Mucosa of descending colon (tissue), 3 donors: Measurements from ENCODE around the gene SLC30A7. TPM values are rescaled to one million over a fixed set of nuclear protein-coding genes. Genes with fewer than 3 reads are reported as not detected.

Source experiments
- ATAC-seq: fragments of 200-7000 bp; cut with Tn5 transposase; one replicate; pipeline ENCODE4 v1.9.1; 2020; ENCODE audit warnings: mild to moderate bottlenecking, moderate library complexity
- DNase-seq, 3 donors: peaks; one replicate each; pipeline ENCODE4 v3.0.0-alpha.2; 2020
- H3K36me3 ChIP-seq: fragments of 200-600 bp; one replicate; pipeline ENCODE4 v1.8.0; 2021; ENCODE audit warnings: low read depth, mild to moderate bottlenecking
- H3K4me1 ChIP-seq: fragments of 200-600 bp; one replicate; pipeline ENCODE4 v1.8.0; 2021; ENCODE audit warnings: low read depth, mild to moderate bottlenecking
- H3K4me3 ChIP-seq: fragments of 200-600 bp; one replicate; pipeline ENCODE4 v1.8.0; 2021; ENCODE audit warnings: mild to moderate bottlenecking
- H3K9me3 ChIP-seq: fragments of 200-600 bp; one replicate; pipeline ENCODE4 v1.8.0; 2021; ENCODE audit warnings: mild to moderate bottlenecking
- intact Hi-C, 2 donors: fragments of 100-400 bp; cut with DNase I in 1 of 2; cut with micrococcal nuclease in 1 of 2; formaldehyde crosslinking; loops; one replicate each; pipeline versions ENCODE4 v1.11.0 to v1.11.1; 2022; cut with DNase I, micrococcal nuclease
- total RNA-seq, 3 donors: library from RNA; stranded (reverse); fragmentation: NEBNext Ultra II Directional in 2 of 3; extraction: Animal tissue kit (Norgen Biotek cat#: 25700) in 2 of 3; gene quantifications; one replicate each; pipeline versions ENCODE4 v1.2.1 to v1.2.4, GENCODE V29; 2021 to 2023
- TF ChIP-seq, protein P1 (sequence below): fragments of 200-600 bp; IDR thresholded peaks from one replicate; pipeline ENCODE4 v1.8.0; 2022; ENCODE audit warnings: antibody characterized with exemption, mild to moderate bottlenecking
- donor health status: DM: no; HTN: no; CAD: no; lungs with moderate emphysema.
- donor health status: DM: no; HTN: no; CAD: no.
- donor health status: DM: no; HTN: yes; CAD: no.

The SLC30A7 gene
- total RNA-seq, 3 donors from 2014 or later, result 27.3 to 37.0 (median 35.7) TPM

DNA sequence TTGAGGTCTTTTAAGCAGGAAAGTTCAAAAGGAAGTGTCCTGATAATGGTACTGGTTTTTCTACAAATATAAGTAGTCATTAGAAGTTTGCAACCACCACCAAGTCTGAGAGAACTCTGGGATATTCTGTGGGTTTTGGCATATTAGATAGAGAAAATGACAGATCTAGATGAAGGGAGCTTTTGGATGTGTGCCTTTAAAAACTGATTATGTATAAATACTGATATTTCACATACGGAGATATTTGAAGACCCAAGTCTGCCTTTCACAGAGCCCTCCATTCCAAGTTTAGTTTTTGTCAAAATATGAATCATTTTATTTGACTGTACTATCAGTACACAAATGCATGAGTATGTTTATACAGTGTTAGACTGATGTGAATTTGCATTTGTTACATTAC lies 81.0 kb downstream of the SLC30A7 start:
- intact Hi-C loops, result no loop called here
- no peak for ATAC-seq
- TF ChIP-seq, protein P1, sequence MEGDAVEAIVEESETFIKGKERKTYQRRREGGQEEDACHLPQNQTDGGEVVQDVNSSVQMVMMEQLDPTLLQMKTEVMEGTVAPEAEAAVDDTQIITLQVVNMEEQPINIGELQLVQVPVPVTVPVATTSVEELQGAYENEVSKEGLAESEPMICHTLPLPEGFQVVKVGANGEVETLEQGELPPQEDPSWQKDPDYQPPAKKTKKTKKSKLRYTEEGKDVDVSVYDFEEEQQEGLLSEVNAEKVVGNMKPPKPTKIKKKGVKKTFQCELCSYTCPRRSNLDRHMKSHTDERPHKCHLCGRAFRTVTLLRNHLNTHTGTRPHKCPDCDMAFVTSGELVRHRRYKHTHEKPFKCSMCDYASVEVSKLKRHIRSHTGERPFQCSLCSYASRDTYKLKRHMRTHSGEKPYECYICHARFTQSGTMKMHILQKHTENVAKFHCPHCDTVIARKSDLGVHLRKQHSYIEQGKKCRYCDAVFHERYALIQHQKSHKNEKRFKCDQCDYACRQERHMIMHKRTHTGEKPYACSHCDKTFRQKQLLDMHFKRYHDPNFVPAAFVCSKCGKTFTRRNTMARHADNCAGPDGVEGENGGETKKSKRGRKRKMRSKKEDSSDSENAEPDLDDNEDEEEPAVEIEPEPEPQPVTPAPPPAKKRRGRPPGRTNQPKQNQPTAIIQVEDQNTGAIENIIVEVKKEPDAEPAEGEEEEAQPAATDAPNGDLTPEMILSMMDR, result no peak

GRCh38 chr1:100979631-100980030 lies 83.7 kb downstream of the SLC30A7 start:
- no peak for ATAC-seq
- no peaks in the 10 kb centered on the region for H3K36me3 ChIP-seq
- TF ChIP-seq, protein P1, result no peak
- no peak for DNase-seq
- intact Hi-C loops, result no loop called here
- no peaks in the 10 kb centered on the region for H3K4me1 ChIP-seq
- H3K9me3 ChIP-seq, result no peaks in the 10 kb centered on the region
- no peak overlapping the region for H3K4me3 ChIP-seq

More for the DNA sequence above, 81.0 kb downstream of the SLC30A7 start:
- Histone ChIP-seq H3K4me3 (no peak overlapping the region), H3K4me1 (no peaks in the 10 kb centered on the region), H3K36me3 (no peaks in the 10 kb centered on the region), H3K9me3 (no peaks in the 10 kb centered on the region)
- DNase-seq, result no peak

DNA sequence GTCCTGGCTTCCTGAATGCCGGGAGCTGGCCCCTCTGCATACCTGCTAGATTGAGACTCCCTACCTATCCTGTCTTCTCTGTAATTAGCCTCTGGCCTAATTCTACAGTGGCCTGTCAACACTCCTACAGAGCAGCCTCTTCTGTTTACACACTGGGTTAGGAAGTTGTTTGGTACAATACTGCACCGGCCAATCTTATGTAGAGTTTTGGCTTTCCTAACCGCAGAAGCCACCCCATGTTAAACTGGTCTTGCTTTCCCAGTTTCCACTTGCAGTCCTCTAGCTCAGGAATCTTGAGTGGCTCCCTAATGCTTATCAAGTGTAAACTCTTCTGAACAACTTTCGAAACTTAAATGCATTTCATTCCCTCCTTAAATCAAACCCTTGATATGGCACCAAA lies 86.9 kb downstream of the SLC30A7 start:
- DNase-seq, result peak in 1 of 3 donors; percentile 7
- ATAC-seq, result no peak
- intact Hi-C loops, result no loop called here
- TF ChIP-seq, protein P1, result no peak
- Histone ChIP-seq H3K4me1 (no peaks in the 10 kb centered on the region), H3K4me3 (no peak overlapping the region), H3K9me3 (no peaks in the 10 kb centered on the region), H3K36me3 (no peaks in the 10 kb centered on the region)

DNA sequence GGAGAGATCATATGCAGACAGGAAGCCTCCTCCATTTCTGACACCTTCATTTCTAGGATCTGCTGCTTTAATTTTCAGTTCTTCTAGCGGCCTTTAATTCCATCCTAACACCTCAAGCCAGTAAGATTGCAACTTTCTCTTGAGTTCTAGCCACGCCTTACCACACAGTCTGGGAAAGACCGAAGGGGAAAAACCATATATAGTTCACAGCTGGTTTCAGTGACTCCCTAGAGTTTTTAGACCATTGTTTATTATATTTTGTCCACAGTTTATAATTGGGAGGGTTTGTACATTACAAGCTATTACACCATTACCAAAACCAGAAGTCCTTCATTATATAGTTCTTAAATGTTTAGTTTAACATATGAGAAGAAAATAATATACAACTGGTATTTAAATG lies 92.2 kb downstream of the SLC30A7 start:
- no peak for DNase-seq
- TF ChIP-seq, protein P1, result no peak

GRCh38 chr1:100989306-100990077 lies 93.6 kb downstream of the SLC30A7 start:
- H3K36me3 ChIP-seq, result no peaks in the 10 kb centered on the region
- intact Hi-C loops, result no loop called here
- no peak for DNase-seq
- ATAC-seq, result no peak
- H3K4me3 ChIP-seq, result no peak overlapping the region
- TF ChIP-seq, protein P1, result no peak
- no peaks in the 10 kb centered on the region for H3K4me1 ChIP-seq
- no peaks in the 10 kb centered on the region for H3K9me3 ChIP-seq

More for the DNA sequence above, 92.2 kb downstream of the SLC30A7 start:
- no peaks in the 10 kb centered on the region for H3K4me1 ChIP-seq
- peak; percentile 26 for ATAC-seq
- H3K4me3 ChIP-seq, result no peak overlapping the region
- H3K9me3 ChIP-seq, result no peaks in the 10 kb centered on the region
- no peaks in the 10 kb centered on the region for H3K36me3 ChIP-seq
- intact Hi-C loops, result no loop called here
